A673 (cell line): ENCODE data around the gene C13orf46.
"Not testable (repeated sequence)": the region's sequence is repeated elsewhere in the genome, so short reads cannot be mapped to it uniquely, and the experiment has no call there.

Experiments
- EZH2 ChIP-seq: fragments of 200-600 bp; sonication (generic); IDR thresholded peaks from 2 replicates; pipeline ENCODE4 v1.6.1; 2017; ENCODE audit warnings: borderline replicate concordance, low read depth, mild to moderate bottlenecking, mixed read lengths, antibody characterized with exemption, low read length; ENCODE audit not compliant: poor library complexity, severe bottlenecking
- TF ChIP-seq, protein P1 (sequence below): fragments of 300-800, 200-600 bp; sonication (generic); conservative IDR thresholded peaks from 2 replicates; pipeline ENCODE4 v1.5.1; 2017; ENCODE audit warnings: low read depth, mild to moderate bottlenecking, antibody characterized with exemption, low read length, moderate library complexity, mixed read lengths

DNA sequence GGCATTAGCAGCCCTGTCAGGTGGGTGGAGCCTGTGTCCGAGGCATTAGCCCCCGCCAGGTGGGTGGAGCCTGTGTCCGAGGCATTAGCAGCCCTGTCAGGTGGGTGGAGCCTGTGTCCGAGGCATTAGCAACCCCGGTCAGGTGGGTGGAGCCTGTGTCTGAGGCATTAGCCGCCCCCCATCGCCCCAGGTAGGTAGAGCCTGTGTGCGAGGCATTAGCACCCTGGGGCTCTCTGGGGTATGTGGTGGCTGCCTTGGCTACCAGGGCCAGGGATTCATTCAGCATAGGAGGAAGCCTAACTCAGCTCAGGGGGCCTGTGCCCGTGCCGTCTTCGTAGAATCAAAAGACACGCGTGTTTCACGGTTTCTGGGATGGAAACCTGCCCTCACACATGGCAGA, 46.3 kb upstream of the C13orf46 start:
- TF ChIP-seq, protein P1, sequence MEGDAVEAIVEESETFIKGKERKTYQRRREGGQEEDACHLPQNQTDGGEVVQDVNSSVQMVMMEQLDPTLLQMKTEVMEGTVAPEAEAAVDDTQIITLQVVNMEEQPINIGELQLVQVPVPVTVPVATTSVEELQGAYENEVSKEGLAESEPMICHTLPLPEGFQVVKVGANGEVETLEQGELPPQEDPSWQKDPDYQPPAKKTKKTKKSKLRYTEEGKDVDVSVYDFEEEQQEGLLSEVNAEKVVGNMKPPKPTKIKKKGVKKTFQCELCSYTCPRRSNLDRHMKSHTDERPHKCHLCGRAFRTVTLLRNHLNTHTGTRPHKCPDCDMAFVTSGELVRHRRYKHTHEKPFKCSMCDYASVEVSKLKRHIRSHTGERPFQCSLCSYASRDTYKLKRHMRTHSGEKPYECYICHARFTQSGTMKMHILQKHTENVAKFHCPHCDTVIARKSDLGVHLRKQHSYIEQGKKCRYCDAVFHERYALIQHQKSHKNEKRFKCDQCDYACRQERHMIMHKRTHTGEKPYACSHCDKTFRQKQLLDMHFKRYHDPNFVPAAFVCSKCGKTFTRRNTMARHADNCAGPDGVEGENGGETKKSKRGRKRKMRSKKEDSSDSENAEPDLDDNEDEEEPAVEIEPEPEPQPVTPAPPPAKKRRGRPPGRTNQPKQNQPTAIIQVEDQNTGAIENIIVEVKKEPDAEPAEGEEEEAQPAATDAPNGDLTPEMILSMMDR, result not testable (repeated sequence)
- TF ChIP-seq EZH2, result not testable (repeated sequence)
